WERI-Rb-1 (cell line): ENCODE results near the gene ARMC9.

Experiments
- DNase-seq: peaks from one replicate; pipeline ENCODE4 v3.0.0-alpha.2; 2020
- H3K27ac ChIP-seq: fragments of 250-450 bp; sonication (Bioruptor Pico); 2 replicates; pipeline ENCODE4 v1.5.1; 2020; ENCODE audit warnings: mild to moderate bottlenecking, moderate library complexity
- H3K27me3 ChIP-seq: fragments of 250-450 bp; sonication (Bioruptor Pico); 2 replicates; pipeline ENCODE4 v1.5.1; 2021; ENCODE audit warnings: mild to moderate bottlenecking, low read depth, moderate library complexity; ENCODE audit not compliant: insufficient read depth, severe bottlenecking
- H3K36me3 ChIP-seq: fragments of 250-450 bp; sonication (Bioruptor Pico); 2 replicates; pipeline ENCODE4 v1.5.1; 2020; ENCODE audit warnings: mild to moderate bottlenecking, moderate library complexity
- H3K4me3 ChIP-seq: 2 replicates; pipeline ENCODE4 v1.5.1; 2011; ENCODE audit warnings: low read depth, mild to moderate bottlenecking, control low read depth, low read length
- H3K9me3 ChIP-seq: fragments of 250-450 bp; sonication (Bioruptor Pico); 2 replicates; pipeline ENCODE4 v1.5.1; 2021; ENCODE audit warnings: mild to moderate bottlenecking, moderate library complexity; ENCODE audit not compliant: severe bottlenecking
- CTCF ChIP-seq: IDR thresholded peaks from 2 replicates; pipeline ENCODE4 v1.5.1; 2011; ENCODE audit warnings: low read depth, mild to moderate bottlenecking, control low read depth, inconsistent platforms, low read length

ARMC9 gene

GRCh38 chr2:231222318-231223000 is 24.0 kb downstream of the ARMC9 start:
- no peak for TF ChIP-seq CTCF
- H3K36me3 ChIP-seq, result peaks cover 42% of the 10 kb centered on the region
- no peak overlapping the region for H3K4me3 ChIP-seq
- H3K27ac ChIP-seq, result no peak overlapping the region
- H3K27me3 ChIP-seq, result no peaks in the 10 kb centered on the region
- DNase-seq, result no peak
- H3K9me3 ChIP-seq, result no peaks in the 10 kb centered on the region

- no peaks in the 10 kb centered on the region for H3K27me3 ChIP-seq
- no peak for TF ChIP-seq CTCF
- peaks cover 37% of the 10 kb centered on the region for H3K36me3 ChIP-seq
- DNase-seq, result no peak
- H3K4me3 ChIP-seq, result no peak overlapping the region
- H3K27ac ChIP-seq, result no peak overlapping the region
- H3K9me3 ChIP-seq, result no peaks in the 10 kb centered on the region
These were observed 24.6 kb downstream of the ARMC9 start for GRCh38 chr2:231223001-231223375.

- Histone ChIP-seq H3K27ac (no peak overlapping the region), H3K4me3 (no peak overlapping the region), H3K9me3 (no peaks in the 10 kb centered on the region), H3K27me3 (no peaks in the 10 kb centered on the region), H3K36me3 (peaks cover 36% of the 10 kb centered on the region)
- DNase-seq, result no peak
- no peak for TF ChIP-seq CTCF
These were observed 25.1 kb downstream of the ARMC9 start for GRCh38 chr2:231223458-231223976.

- peak; percentile 85 for TF ChIP-seq CTCF
- Histone ChIP-seq H3K9me3 (no peaks in the 10 kb centered on the region), H3K36me3 (peaks cover 12% of the 10 kb centered on the region), H3K4me3 (no peak overlapping the region), H3K27ac (no peak overlapping the region), H3K27me3 (no peaks in the 10 kb centered on the region)
- DNase-seq, result peak; percentile 61
These were observed 29.1 kb downstream of the ARMC9 start for GRCh38 chr2:231227310-231228162.

GRCh38 chr2:231228223-231228622 is 29.8 kb downstream of the ARMC9 start:
- Histone ChIP-seq H3K27ac (no peak overlapping the region), H3K9me3 (no peaks in the 10 kb centered on the region), H3K4me3 (no peak overlapping the region), H3K36me3 (peaks cover 6% of the 10 kb centered on the region), H3K27me3 (no peaks in the 10 kb centered on the region)
- no peak for DNase-seq
- no peak for TF ChIP-seq CTCF
